CD4-positive, CD25-positive, alpha-beta regulatory T cell (primary cell): ENCODE measurements around the gene ZDHHC8. TPM values are rescaled to one million over a fixed set of nuclear protein-coding genes. Genes with fewer than 3 reads are reported as not detected.

Experiments used
- ATAC-seq, 2 donors: fragments of 150-1000 bp; cut with Tn5 transposase; one replicate each; pipeline ENCODE4 v1.10.0; 2021; ENCODE audit warnings: low read depth in 2 of 2, moderate number of reproducible peaks in 2 of 2, moderate library complexity in 1 of 2
- DNase-seq, 3 donors: peaks; one replicate each; pipeline versions ENCODE4 v3.0.0 to v3.0.0-alpha.2; 2012 to 2022; ENCODE audit warnings: mixed read lengths in 1 of 3
- H3K27ac ChIP-seq: one replicate; pipeline ENCODE4 v1.7.0; 2013; ENCODE audit warnings: mild to moderate bottlenecking, low read length; ENCODE audit not compliant: insufficient read depth, poor library complexity, severe bottlenecking
- H3K27me3 ChIP-seq: one replicate; pipeline ENCODE4 v1.7.0; 2013; ENCODE audit warnings: low read length; ENCODE audit not compliant: control insufficient read depth, insufficient read depth
- H3K36me3 ChIP-seq: one replicate; pipeline ENCODE4 v1.7.0; 2013; ENCODE audit warnings: mild to moderate bottlenecking, low read length, moderate library complexity; ENCODE audit not compliant: control insufficient read depth, insufficient read depth
- H3K4me1 ChIP-seq: 2 replicates; pipeline ENCODE4 v1.7.0; 2013; ENCODE audit warnings: mild to moderate bottlenecking, low read length; ENCODE audit not compliant: insufficient read depth, control insufficient read depth, poor library complexity, severe bottlenecking
- H3K4me3 ChIP-seq: one replicate; pipeline ENCODE4 v1.7.0; 2013; ENCODE audit warnings: low read depth, mild to moderate bottlenecking, low read length, moderate library complexity
- H3K9me3 ChIP-seq, 2 experiments: 1 replicate in 1 of 2; 2 replicates in 1 of 2; pipeline ENCODE4 v1.7.0; 2013; ENCODE audit warnings: low read length in 2 of 2, mild to moderate bottlenecking in 1 of 2, moderate library complexity in 1 of 2; ENCODE audit not compliant: control insufficient read depth in 2 of 2
- H3K27ac Mint-ChIP-seq, 3 donors: one replicate each; pipeline ENCODE4 v1.8.0; 2020 to 2022; ENCODE audit warnings: mild to moderate bottlenecking in 3 of 3, mixed read lengths in 3 of 3, moderate library complexity in 2 of 3
- H3K27me3 Mint-ChIP-seq: one replicate; pipeline ENCODE4 v1.8.0; 2022; ENCODE audit warnings: mild to moderate bottlenecking, mixed read lengths
- H3K36me3 Mint-ChIP-seq: one replicate; pipeline ENCODE4 v1.8.0; 2020; ENCODE audit warnings: mixed read lengths
- H3K4me1 Mint-ChIP-seq, 4 donors: one replicate each; pipeline ENCODE4 v1.8.0; 2020 to 2022; ENCODE audit warnings: mixed read lengths in 4 of 4, mild to moderate bottlenecking in 1 of 4
- H3K4me3 Mint-ChIP-seq, 4 donors: one replicate each; pipeline ENCODE4 v1.8.0; 2020 to 2022; ENCODE audit warnings: mild to moderate bottlenecking in 4 of 4, mixed read lengths in 4 of 4, moderate library complexity in 3 of 4
- H3K9me3 Mint-ChIP-seq, 7 donors: one replicate each; pipeline ENCODE4 v1.8.0; 2020 to 2022; ENCODE audit warnings: mixed read lengths in 7 of 7, mild to moderate bottlenecking in 3 of 7, moderate library complexity in 2 of 7
- polyA plus RNA-seq, 4 donors: library from polyadenylated mRNA; unstranded; fragments of 300-500 nt; fragmentation: Illumina TruSeq; gene quantifications; one replicate each; pipeline ENCODE4 v1.2.3, GENCODE V29; 2021
- total RNA-seq: library from RNA; stranded (reverse); gene quantifications from one replicate; pipeline ENCODE4 v1.2.3, GENCODE V29; 2022

ZDHHC8 gene
- total and polyA plus RNA-seq, 5 donors from 2014 or later, result 1.2 to 76.7 (median 1.9) TPM

GRCh38 chr22:20186183-20186870, 54.7 kb downstream of the ZDHHC8 start:
- Histone ChIP-seq H3K36me3 (no peaks in the 10 kb centered on the region), H3K4me1 (no peaks in the 10 kb centered on the region), H3K9me3 (no peaks in the 10 kb centered on the region), H3K4me3 (no peak overlapping the region), H3K27me3 (no peaks in the 10 kb centered on the region), H3K27ac (no peak overlapping the region)
- Mint-ChIP-seq H3K4me3 (no peak overlapping the region), H3K36me3 (no peaks in the 10 kb centered on the region), H3K27ac (no peak overlapping the region), H3K9me3 (no peaks in the 10 kb centered on the region), H3K27me3 (no peaks in the 10 kb centered on the region), H3K4me1 (no peaks in the 10 kb centered on the region)
- no peak for ATAC-seq
- no peak for DNase-seq

- H3K9me3 ChIP-seq, result no peaks in the 10 kb centered on the region
- Mint-ChIP-seq H3K4me1 (no peaks in the 10 kb centered on the region), H3K27ac (no peak overlapping the region), H3K9me3 (no peaks in the 10 kb centered on the region), H3K4me3 (no peak overlapping the region), H3K36me3 (no peaks in the 10 kb centered on the region), H3K27me3 (no peaks in the 10 kb centered on the region)
- H3K27me3 ChIP-seq, result no peaks in the 10 kb centered on the region
- no peak overlapping the region for H3K4me3 ChIP-seq
- DNase-seq, result no peak
- no peaks in the 10 kb centered on the region for H3K36me3 ChIP-seq
- no peaks in the 10 kb centered on the region for H3K4me1 ChIP-seq
- H3K27ac ChIP-seq, result no peak overlapping the region
- ATAC-seq, result no peak
These were observed 55.4 kb downstream of the ZDHHC8 start for GRCh38 chr22:20186871-20187546.

- Mint-ChIP-seq H3K4me3 (no peak overlapping the region), H3K9me3 (no peaks in the 10 kb centered on the region), H3K36me3 (no peaks in the 10 kb centered on the region), H3K4me1 (no peaks in the 10 kb centered on the region), H3K27ac (no peak overlapping the region), H3K27me3 (no peaks in the 10 kb centered on the region)
- Histone ChIP-seq H3K4me1 (no peaks in the 10 kb centered on the region), H3K27ac (no peak overlapping the region), H3K9me3 (no peaks in the 10 kb centered on the region), H3K27me3 (no peaks in the 10 kb centered on the region), H3K36me3 (no peaks in the 10 kb centered on the region), H3K4me3 (no peak overlapping the region)
- no peak for DNase-seq
- no peak for ATAC-seq
These were observed 56.4 kb downstream of the ZDHHC8 start for GRCh38 chr22:20187777-20188566.

- DNase-seq (no peak), ATAC-seq (no peak)
- Histone ChIP-seq H3K4me3 (no peak overlapping the region), H3K4me1 (no peaks in the 10 kb centered on the region), H3K36me3 (no peaks in the 10 kb centered on the region), H3K27me3 (no peaks in the 10 kb centered on the region), H3K9me3 (no peaks in the 10 kb centered on the region), H3K27ac (no peak overlapping the region)
- no peak overlapping the region for H3K4me3 Mint-ChIP-seq
- no peaks in the 10 kb centered on the region for H3K4me1 Mint-ChIP-seq
- H3K36me3 Mint-ChIP-seq, result no peaks in the 10 kb centered on the region
- no peaks in the 10 kb centered on the region for H3K27me3 Mint-ChIP-seq
- no peak overlapping the region for H3K27ac Mint-ChIP-seq
- no peaks in the 10 kb centered on the region for H3K9me3 Mint-ChIP-seq
These were observed 56.9 kb downstream of the ZDHHC8 start for GRCh38 chr22:20188567-20188877.

- Histone ChIP-seq H3K27ac (no peak overlapping the region), H3K4me1 (no peaks in the 10 kb centered on the region), H3K9me3 (no peaks in the 10 kb centered on the region), H3K4me3 (no peak overlapping the region), H3K27me3 (no peaks in the 10 kb centered on the region), H3K36me3 (no peaks in the 10 kb centered on the region)
- H3K9me3 Mint-ChIP-seq, result no peaks in the 10 kb centered on the region
- no peak for ATAC-seq
- DNase-seq, result no peak
- peak overlapping the region in 1 of 3 donors; percentile 38 for H3K27ac Mint-ChIP-seq
- H3K4me3 Mint-ChIP-seq, result no peak overlapping the region
- H3K27me3 Mint-ChIP-seq, result no peaks in the 10 kb centered on the region
- H3K4me1 Mint-ChIP-seq, result no peaks in the 10 kb centered on the region
- no peaks in the 10 kb centered on the region for H3K36me3 Mint-ChIP-seq
These were observed 59.5 kb downstream of the ZDHHC8 start for GRCh38 chr22:20191000-20191515.

GRCh38 chr22:20191803-20192202, 60.2 kb downstream of the ZDHHC8 start:
- no peak overlapping the region for H3K4me3 ChIP-seq
- no peaks in the 10 kb centered on the region for H3K4me1 ChIP-seq
- H3K27me3 ChIP-seq, result no peaks in the 10 kb centered on the region
- no peaks in the 10 kb centered on the region for H3K9me3 ChIP-seq
- Mint-ChIP-seq H3K4me1 (no peaks in the 10 kb centered on the region), H3K4me3 (no peak overlapping the region), H3K36me3 (no peaks in the 10 kb centered on the region), H3K27me3 (no peaks in the 10 kb centered on the region), H3K9me3 (no peaks in the 10 kb centered on the region), H3K27ac (no peak overlapping the region)
- ATAC-seq, result no peak
- no peak overlapping the region for H3K27ac ChIP-seq
- H3K36me3 ChIP-seq, result no peaks in the 10 kb centered on the region
- no peak for DNase-seq

GRCh38 chr22:20192293-20192971, 60.8 kb downstream of the ZDHHC8 start:
- H3K36me3 Mint-ChIP-seq, result no peaks in the 10 kb centered on the region
- Histone ChIP-seq H3K36me3 (no peaks in the 10 kb centered on the region), H3K27me3 (no peaks in the 10 kb centered on the region), H3K9me3 (no peaks in the 10 kb centered on the region), H3K4me1 (no peaks in the 10 kb centered on the region), H3K4me3 (no peak overlapping the region), H3K27ac (no peak overlapping the region)
- no peak overlapping the region for H3K4me3 Mint-ChIP-seq
- H3K27me3 Mint-ChIP-seq, result no peaks in the 10 kb centered on the region
- H3K27ac Mint-ChIP-seq, result no peak overlapping the region
- ATAC-seq, result no peak
- H3K4me1 Mint-ChIP-seq, result no peaks in the 10 kb centered on the region
- DNase-seq, result no peak
- H3K9me3 Mint-ChIP-seq, result no peaks in the 10 kb centered on the region
